Aorta (tissue), 5 donors: ENCODE results near the gene FAM186B. TPM values are rescaled to one million over a fixed set of nuclear protein-coding genes. Genes with fewer than 3 reads are reported as not detected.
"Not testable (repeated sequence)": the region's sequence is repeated elsewhere in the genome, so short reads cannot be mapped to it uniquely, and the experiment has no call there.

Experiments used
- ATAC-seq: fragments of 200-7000 bp; cut with Tn5 transposase; one replicate; pipeline ENCODE4 v1.9.1; 2022; ENCODE audit warnings: moderate library complexity; ENCODE audit not compliant: low FRiP score
- DNase-seq, 2 donors: peaks; one replicate each; pipeline ENCODE4 v3.0.0-alpha.2; 2020
- H3K27ac ChIP-seq, 2 donors: one replicate each; pipeline ENCODE4 v1.5.1; 2013; ENCODE audit warnings: low read length in 2 of 2, mild to moderate bottlenecking in 2 of 2, moderate library complexity in 2 of 2, control low read depth in 1 of 2, inconsistent platforms in 1 of 2, low read depth in 1 of 2
- H3K27me3 ChIP-seq, 2 donors: one replicate each; pipeline ENCODE4 v1.6.1; 2013; ENCODE audit warnings: control low read depth in 1 of 2, low read length in 1 of 2, mild to moderate bottlenecking in 1 of 2, moderate library complexity in 1 of 2; ENCODE audit not compliant: insufficient read depth in 2 of 2, control insufficient read depth in 1 of 2
- H3K36me3 ChIP-seq, 2 donors: one replicate each; pipeline ENCODE4 v1.6.1; 2013; ENCODE audit warnings: control low read depth in 1 of 2, low read length in 1 of 2, mild to moderate bottlenecking in 1 of 2; ENCODE audit not compliant: insufficient read depth in 2 of 2, control insufficient read depth in 1 of 2
- H3K4me1 ChIP-seq, 2 donors: one replicate each; pipeline ENCODE4 v1.6.1; 2013; ENCODE audit warnings: low read length in 2 of 2, control low read depth in 1 of 2, mild to moderate bottlenecking in 1 of 2, moderate library complexity in 1 of 2; ENCODE audit not compliant: insufficient read depth in 2 of 2, control insufficient read depth in 1 of 2
- H3K4me3 ChIP-seq, 2 donors: one replicate each; pipeline ENCODE4 v1.5.1; 2013; ENCODE audit warnings: low read length in 2 of 2, control low read depth in 1 of 2, mild to moderate bottlenecking in 1 of 2
- H3K9me3 ChIP-seq: one replicate; pipeline ENCODE4 v1.6.1; 2013; ENCODE audit warnings: mild to moderate bottlenecking, low read length; ENCODE audit not compliant: control insufficient read depth
- WGBS, 2 donors: extraction: QIAGEN DNeasy Blood & Tissue Kit; methylation state at CpG; one replicate each; pipeline ENCODE4 v1.1.7; 2013; 5-methylcytosine and 5-hydroxymethylcytosine counted together
- intact Hi-C, 2 donors: fragments of 100-400 bp; cut with DNase I; formaldehyde crosslinking; loops; one replicate each; pipeline versions ENCODE4 v1.14.2 to v1.15.0; 2022
- long read RNA-seq, 2 donors: library from polyadenylated mRNA; unstranded; transcript quantifications; one replicate each; pipeline ENCODE4 v2.0.0, GENCODE V29; 2020 to 2021
- polyA plus RNA-seq, 2 donors: library from polyadenylated mRNA; stranded (reverse); fragments of 200-250 nt; gene quantifications; one replicate each; pipeline ENCODE4 v1.2.3, GENCODE V29; 2013
- total RNA-seq, 2 donors: library from RNA; stranded (reverse); fragmentation: NEBNext Ultra II Directional; extraction: Animal tissue kit (Norgen Biotek cat#: 25700); gene quantifications; one replicate each; pipeline ENCODE4 v1.2.1, GENCODE V29; 2021
- donor health status: healthy with polysubstance abuse.
- donor health status: Bipolar disorder and iron deficiency.
- donor health status: DM: no; HTN: no; CAD: no.
- donor health status: DM: no; HTN: no; CAD: no.
- donor health status: DM: yes; HTN: yes; CAD: no.

The FAM186B gene
- total RNA-seq (under 1 TPM; 0.23 to 0.30 TPM), polyA plus RNA-seq (under 1 TPM in 1 of 2 donors, not detected in 1; 0.26 TPM)
- long read RNA-seq, donor 1, partial matches to known transcripts, result 0 of 1 reads
- long read RNA-seq, donor 1, other reads (novel, unspliced or antisense), result 1 of 1 reads
- long read RNA-seq, donor 2, partial matches to known transcripts, result 1 of 3 reads
- long read RNA-seq, donor 2, other reads (novel, unspliced or antisense), result 2 of 3 reads

DNA sequence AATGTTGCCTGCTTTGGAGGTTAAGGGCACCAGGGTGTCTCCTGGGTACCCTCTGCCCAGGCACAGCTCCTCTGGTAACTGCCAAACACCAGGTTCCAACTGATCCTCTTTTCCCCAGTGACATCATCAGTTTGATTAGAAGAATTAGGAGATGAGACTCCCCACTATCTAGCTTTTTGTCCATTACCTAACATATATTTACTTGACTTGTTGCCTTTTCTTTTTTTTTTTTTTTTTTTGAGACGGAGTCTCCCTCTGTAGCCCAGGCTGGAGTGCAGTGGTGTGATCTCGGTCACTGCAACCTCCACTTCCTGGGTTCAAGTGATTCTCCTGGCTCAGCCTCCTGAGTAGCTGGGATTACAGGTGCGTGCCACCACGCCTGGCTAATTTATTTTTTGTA, at the start of gene FAM186B:
Gene FAM186B, minus strand, starts transcription at position 101 of the 400 bp plus-strand sequence. CDS start 162 bp downstream, outside the sequence.
- WGBS, 2 donors, result 94 to 99% methylated on average over 3 to 4 of the region's 4 CpGs
- DNase-seq, H3K27me3 ChIP-seq, H3K27ac ChIP-seq, intact Hi-C loops, H3K4me1 ChIP-seq, H3K9me3 ChIP-seq, ATAC-seq, H3K36me3 ChIP-seq, H3K4me3 ChIP-seq: not testable (repeated sequence)

DNA sequence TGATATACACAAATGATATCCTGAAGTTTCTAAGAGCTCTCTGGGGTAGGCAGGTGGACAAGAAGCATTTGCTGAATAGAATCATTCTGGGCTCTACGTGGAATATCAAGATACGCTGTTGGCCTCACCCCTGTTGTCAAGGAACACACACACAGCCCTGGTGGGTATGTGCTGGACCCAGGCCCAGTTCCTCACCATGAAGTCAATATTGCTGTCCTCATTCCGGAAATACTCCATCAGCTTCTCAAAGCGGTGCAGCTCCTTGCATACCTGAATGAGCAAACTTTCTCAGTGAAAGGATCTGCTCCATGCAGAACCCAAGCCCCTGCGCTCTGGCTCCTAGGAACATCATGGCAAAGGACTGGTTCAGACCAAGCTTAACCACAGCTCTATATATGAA, 49.3 kb upstream of the FAM186B start:
- H3K4me3 ChIP-seq, result no peak overlapping the region
- no peaks in the 10 kb centered on the region for H3K4me1 ChIP-seq
- intact Hi-C loops, result no loop called here
- H3K27ac ChIP-seq, result no peak overlapping the region
- peaks cover 0 to 2% of the 10 kb centered on the region in 2 donors for H3K36me3 ChIP-seq
- 90 to 95% methylated on average over 5 of the region's 5 CpGs for WGBS, 2 donors
- ATAC-seq (no peak), DNase-seq (peak in 1 of 2 donors; percentile 32)
- H3K27me3 ChIP-seq, result no peaks in the 10 kb centered on the region
- H3K9me3 ChIP-seq, result no peaks in the 10 kb centered on the region

- ATAC-seq (no peak), DNase-seq (peak in 1 of 2 donors; percentile 41)
- Histone ChIP-seq H3K27ac (no peak overlapping the region), H3K27me3 (no peaks in the 10 kb centered on the region), H3K4me1 (no peaks in the 10 kb centered on the region), H3K9me3 (no peaks in the 10 kb centered on the region), H3K4me3 (no peak overlapping the region), H3K36me3 (peaks cover 0 to 2% of the 10 kb centered on the region in 2 donors)
- WGBS, 2 donors, result 95 to 96% methylated on average over 4 of the region's 4 CpGs
- intact Hi-C loops, result no loop called here
These were observed 47.6 kb upstream of the FAM186B start for GRCh38 chr12:49652921-49653520.

- peak in 1 of 2 donors; percentile 57 for DNase-seq
- intact Hi-C loops, result no loop called here
These were observed 46.4 kb upstream of the FAM186B start for GRCh38 chr12:49651855-49652254.

DNA sequence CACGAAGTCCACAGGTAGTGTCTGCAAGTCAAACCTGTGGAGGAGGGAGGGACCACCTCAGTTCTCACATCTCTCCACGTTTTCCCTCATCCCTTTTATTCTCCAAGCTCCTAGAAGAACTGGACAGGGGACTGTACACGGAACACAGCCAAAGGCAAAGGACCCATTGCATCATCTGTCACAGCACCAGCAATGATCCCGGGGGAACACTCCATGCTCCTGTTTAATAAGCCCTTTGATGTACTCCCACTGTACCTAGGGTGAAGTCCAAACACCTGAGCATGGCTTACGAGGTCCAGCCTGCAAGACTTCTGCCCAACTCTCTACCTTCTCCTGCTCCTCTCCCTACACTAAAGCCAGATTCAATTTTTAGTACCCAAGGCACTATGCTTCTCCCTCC, 44.5 kb upstream of the FAM186B start:
- no peaks in the 10 kb centered on the region for H3K27me3 ChIP-seq
- no peak for DNase-seq
- ATAC-seq, result no peak
- H3K4me1 ChIP-seq, result no peaks in the 10 kb centered on the region
- WGBS, 2 donors, result 84 to 89% methylated on average over 5 of the region's 5 CpGs
- no peak overlapping the region for H3K27ac ChIP-seq
- peaks cover 0 to 2% of the 10 kb centered on the region in 2 donors for H3K36me3 ChIP-seq
- no peaks in the 10 kb centered on the region for H3K9me3 ChIP-seq
- intact Hi-C loops, result no loop called here
- H3K4me3 ChIP-seq, result no peak overlapping the region

More at GRCh38 chr12:49651855-49652254, 46.4 kb upstream of the FAM186B start:
- ATAC-seq, result no peak
- H3K36me3 ChIP-seq, result peaks cover 0 to 2% of the 10 kb centered on the region in 2 donors
- WGBS, 2 donors, result 70 to 74% methylated on average over 8 of the region's 8 CpGs
- no peaks in the 10 kb centered on the region for H3K4me1 ChIP-seq
- no peak overlapping the region for H3K27ac ChIP-seq
- H3K9me3 ChIP-seq, result no peaks in the 10 kb centered on the region
- no peaks in the 10 kb centered on the region for H3K27me3 ChIP-seq
- H3K4me3 ChIP-seq, result no peak overlapping the region

DNA sequence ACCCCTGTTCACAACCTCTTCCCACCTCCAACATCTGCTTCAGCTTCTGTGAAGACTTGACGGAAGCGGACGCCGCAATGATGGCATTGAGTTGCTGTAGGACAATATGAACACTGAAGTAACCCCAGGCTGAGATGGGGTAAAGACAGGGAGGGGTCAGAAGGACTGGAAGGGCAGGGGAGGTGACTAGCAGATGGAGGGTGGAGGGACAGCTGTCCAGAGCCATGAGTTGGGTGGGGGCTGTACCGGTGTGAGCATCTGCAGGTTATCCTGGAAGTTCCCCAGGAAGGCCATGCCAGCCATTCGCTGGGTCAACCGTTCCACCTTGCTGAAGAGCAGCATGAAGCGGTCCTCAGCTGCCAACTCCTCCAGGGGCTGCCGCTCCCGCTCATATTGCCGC, 44.0 kb upstream of the FAM186B start:
- intact Hi-C loops, result no loop called here
- H3K36me3 ChIP-seq, result peaks cover 0 to 2% of the 10 kb centered on the region in 2 donors

GRCh38 chr12:49648712-49649003, 43.2 kb upstream of the FAM186B start:
- H3K27ac ChIP-seq, result no peak overlapping the region
- intact Hi-C loops, result no loop called here

More for the DNA sequence above, 44.0 kb upstream of the FAM186B start:
- no peaks in the 10 kb centered on the region for H3K27me3 ChIP-seq
- H3K27ac ChIP-seq, result no peak overlapping the region
- no peak overlapping the region for H3K4me3 ChIP-seq
- no peaks in the 10 kb centered on the region for H3K9me3 ChIP-seq
- no peaks in the 10 kb centered on the region for H3K4me1 ChIP-seq
- no peak for ATAC-seq
- DNase-seq, result no peak
- 94 to 97% methylated on average over 11 of the region's 11 CpGs for WGBS, 2 donors

DNA sequence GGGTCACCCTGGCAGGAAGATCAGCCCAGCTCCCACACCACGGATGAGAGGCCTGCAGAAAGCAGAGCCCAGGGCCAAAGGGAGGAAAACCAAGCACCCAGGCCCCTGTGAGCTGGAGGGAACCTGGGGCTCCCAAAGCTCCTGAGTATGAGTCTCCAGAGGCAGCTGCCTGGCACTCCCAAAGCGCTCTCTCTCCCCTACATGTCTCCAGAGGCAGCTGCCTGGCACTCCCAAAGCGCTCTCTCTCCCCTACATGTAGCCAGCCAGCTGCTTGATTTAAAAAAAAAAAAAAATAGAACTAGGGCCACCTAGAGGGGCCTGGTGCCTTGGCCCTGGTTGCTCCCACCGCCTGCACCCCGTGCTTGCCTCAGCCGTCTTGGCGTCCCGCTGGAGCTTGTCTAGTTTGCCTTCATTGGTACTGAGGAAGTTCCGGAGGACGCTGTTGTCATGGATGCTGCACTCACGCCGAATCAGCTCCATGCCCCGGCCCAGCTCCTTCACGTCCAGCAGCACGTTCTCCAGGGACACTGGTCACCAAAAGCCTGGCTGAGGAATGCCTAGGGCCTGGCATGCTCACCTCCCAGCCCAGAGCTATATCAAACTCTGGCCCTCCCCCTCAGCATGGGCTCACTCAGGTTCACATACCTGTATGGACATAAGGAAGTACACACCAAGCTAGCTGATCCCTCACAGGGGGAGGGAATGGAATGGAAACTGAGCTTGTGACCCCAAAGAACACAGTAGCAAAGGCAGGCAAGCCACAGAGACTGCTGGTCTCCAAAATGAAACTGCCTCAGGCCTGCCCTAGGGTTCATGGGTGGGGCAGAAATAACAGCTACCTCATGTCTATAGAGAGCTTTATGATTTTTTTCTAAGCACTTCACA, 42.6 kb upstream of the FAM186B start:
- DNase-seq, result no peak
- H3K27me3 ChIP-seq, result no peaks in the 10 kb centered on the region
- no peaks in the 10 kb centered on the region for H3K9me3 ChIP-seq
- ATAC-seq, result peak; percentile 5
- 17 to 41% methylated on average over 14 to 15 of the region's 15 CpGs for WGBS, 2 donors
- intact Hi-C loops, result no loop called here
- no peaks in the 10 kb centered on the region for H3K4me1 ChIP-seq
- H3K36me3 ChIP-seq, result peaks cover 0 to 3% of the 10 kb centered on the region in 2 donors
- no peak overlapping the region for H3K4me3 ChIP-seq
- no peak overlapping the region for H3K27ac ChIP-seq

More at GRCh38 chr12:49648712-49649003, 43.2 kb upstream of the FAM186B start:
- no peaks in the 10 kb centered on the region for H3K4me1 ChIP-seq
- peaks cover 0 to 3% of the 10 kb centered on the region in 2 donors for H3K36me3 ChIP-seq
- H3K4me3 ChIP-seq, result no peak overlapping the region
- no peaks in the 10 kb centered on the region for H3K27me3 ChIP-seq
- no peak for ATAC-seq
- DNase-seq, result no peak
- H3K9me3 ChIP-seq, result no peaks in the 10 kb centered on the region
- WGBS, 2 donors, result 94 to 96% methylated on average over 3 of the region's 3 CpGs
